22Rv1 (cell line): ENCODE results near the gene PRKCB.

Experiments
- CTCF ChIP-seq: fragments of 450-650 bp; IDR thresholded peaks from 2 replicates; pipeline ENCODE4 v1.5.1; 2017; ENCODE audit warnings: mild to moderate bottlenecking
- ZFX ChIP-seq: fragments of 450-650 bp; IDR thresholded peaks from 2 replicates; pipeline ENCODE4 v1.6.1; 2017; ENCODE audit warnings: antibody characterized with exemption, borderline replicate concordance

DNA sequence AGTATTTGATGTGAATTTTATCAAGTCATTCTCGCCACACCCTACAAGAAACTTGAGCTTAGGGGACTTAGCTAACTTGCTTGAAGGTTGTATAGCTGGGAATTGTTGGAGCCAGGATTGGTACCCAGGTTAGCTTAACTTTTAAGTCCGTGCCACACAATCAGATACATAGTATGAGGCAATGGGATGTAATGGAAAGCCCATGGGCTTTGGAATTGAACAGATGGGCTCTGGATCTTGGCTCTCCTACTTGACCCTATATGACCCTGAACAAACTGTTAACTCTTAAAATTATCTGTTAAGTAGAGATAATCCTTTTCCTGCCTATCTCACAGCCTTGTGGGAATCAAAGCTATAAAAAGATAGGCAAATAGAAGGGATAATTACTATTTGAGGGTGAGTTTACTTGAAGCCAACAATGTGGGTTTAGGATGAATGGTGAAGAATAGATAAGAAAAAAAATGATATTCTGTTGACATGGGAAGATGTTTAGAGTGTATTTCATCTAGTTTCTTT, 368.4 kb downstream of the PRKCB start:
- no peak for TF ChIP-seq CTCF
- TF ChIP-seq ZFX, result no peak
